ENCODE results near the gene PDGFA.

GRCh38 chr7:525740-526139 lies 6.1 kb upstream of the PDGFA start:
- TF ChIP-seq CTCF (conservative IDR thresholded peaks at IDR 0.05) (no peak), EZH2 (IDR thresholded peaks at IDR 0.05; ENCODE audit: low read depth) (no peak)
